ENCODE measurements around the gene SLC26A1. TPM values are rescaled to one million over a fixed set of nuclear protein-coding genes. Genes with fewer than 3 reads are reported as not detected.

SLC26A1 gene
- total RNA-seq, 6 experiments from 2014 or later, result 0.16 to 0.38 (median 0.19) TPM; not detected in 3

- peaks cover 6% of the 10 kb centered on the region for H3K27me3 Mint-ChIP-seq (ENCODE audit: insufficient read depth)
- H3K9me3 Mint-ChIP-seq, result no peaks in the 10 kb centered on the region
- DNase-seq, result no peak
- TF ChIP-seq, protein P1, sequence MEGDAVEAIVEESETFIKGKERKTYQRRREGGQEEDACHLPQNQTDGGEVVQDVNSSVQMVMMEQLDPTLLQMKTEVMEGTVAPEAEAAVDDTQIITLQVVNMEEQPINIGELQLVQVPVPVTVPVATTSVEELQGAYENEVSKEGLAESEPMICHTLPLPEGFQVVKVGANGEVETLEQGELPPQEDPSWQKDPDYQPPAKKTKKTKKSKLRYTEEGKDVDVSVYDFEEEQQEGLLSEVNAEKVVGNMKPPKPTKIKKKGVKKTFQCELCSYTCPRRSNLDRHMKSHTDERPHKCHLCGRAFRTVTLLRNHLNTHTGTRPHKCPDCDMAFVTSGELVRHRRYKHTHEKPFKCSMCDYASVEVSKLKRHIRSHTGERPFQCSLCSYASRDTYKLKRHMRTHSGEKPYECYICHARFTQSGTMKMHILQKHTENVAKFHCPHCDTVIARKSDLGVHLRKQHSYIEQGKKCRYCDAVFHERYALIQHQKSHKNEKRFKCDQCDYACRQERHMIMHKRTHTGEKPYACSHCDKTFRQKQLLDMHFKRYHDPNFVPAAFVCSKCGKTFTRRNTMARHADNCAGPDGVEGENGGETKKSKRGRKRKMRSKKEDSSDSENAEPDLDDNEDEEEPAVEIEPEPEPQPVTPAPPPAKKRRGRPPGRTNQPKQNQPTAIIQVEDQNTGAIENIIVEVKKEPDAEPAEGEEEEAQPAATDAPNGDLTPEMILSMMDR (IDR thresholded peaks at IDR 0.05), result no peak
- H3K36me3 Mint-ChIP-seq (ENCODE audit: low read depth), result peaks cover 7% of the 10 kb centered on the region; the same call in 1 of the 2 replicates
- no peaks in the 10 kb centered on the region for H3K4me1 Mint-ChIP-seq (ENCODE audit: low read depth)
- no peak overlapping the region for H3K27ac Mint-ChIP-seq
- no peak overlapping the region for H3K4me3 Mint-ChIP-seq
Observed at GRCh38 chr4:959338-960139, 33.7 kb downstream of the SLC26A1 start.

GRCh38 chr4:958696-959337 lies 34.4 kb downstream of the SLC26A1 start:
- Mint-ChIP-seq H3K27me3 (ENCODE audit: insufficient read depth) (peaks cover 6% of the 10 kb centered on the region), H3K4me3 (no peak overlapping the region), H3K27ac (no peak overlapping the region), H3K36me3 (ENCODE audit: low read depth) (peaks cover 8% of the 10 kb centered on the region; the same call in 1 of the 2 replicates), H3K4me1 (ENCODE audit: low read depth) (no peaks in the 10 kb centered on the region), H3K9me3 (no peaks in the 10 kb centered on the region)
- TF ChIP-seq, protein P1 (IDR thresholded peaks at IDR 0.05), result no peak
- DNase-seq, result no peak

GRCh38 chr4:958314-958665 lies 34.9 kb downstream of the SLC26A1 start:
- Mint-ChIP-seq H3K4me3 (no peak overlapping the region), H3K27ac (no peak overlapping the region), H3K9me3 (no peaks in the 10 kb centered on the region), H3K27me3 (ENCODE audit: insufficient read depth) (peaks cover 6% of the 10 kb centered on the region), H3K36me3 (ENCODE audit: low read depth) (peaks cover 8% of the 10 kb centered on the region; the same call in 1 of the 2 replicates), H3K4me1 (ENCODE audit: low read depth) (no peaks in the 10 kb centered on the region)
- no peak for DNase-seq
- TF ChIP-seq, protein P1 (IDR thresholded peaks at IDR 0.05), result no peak

DNA sequence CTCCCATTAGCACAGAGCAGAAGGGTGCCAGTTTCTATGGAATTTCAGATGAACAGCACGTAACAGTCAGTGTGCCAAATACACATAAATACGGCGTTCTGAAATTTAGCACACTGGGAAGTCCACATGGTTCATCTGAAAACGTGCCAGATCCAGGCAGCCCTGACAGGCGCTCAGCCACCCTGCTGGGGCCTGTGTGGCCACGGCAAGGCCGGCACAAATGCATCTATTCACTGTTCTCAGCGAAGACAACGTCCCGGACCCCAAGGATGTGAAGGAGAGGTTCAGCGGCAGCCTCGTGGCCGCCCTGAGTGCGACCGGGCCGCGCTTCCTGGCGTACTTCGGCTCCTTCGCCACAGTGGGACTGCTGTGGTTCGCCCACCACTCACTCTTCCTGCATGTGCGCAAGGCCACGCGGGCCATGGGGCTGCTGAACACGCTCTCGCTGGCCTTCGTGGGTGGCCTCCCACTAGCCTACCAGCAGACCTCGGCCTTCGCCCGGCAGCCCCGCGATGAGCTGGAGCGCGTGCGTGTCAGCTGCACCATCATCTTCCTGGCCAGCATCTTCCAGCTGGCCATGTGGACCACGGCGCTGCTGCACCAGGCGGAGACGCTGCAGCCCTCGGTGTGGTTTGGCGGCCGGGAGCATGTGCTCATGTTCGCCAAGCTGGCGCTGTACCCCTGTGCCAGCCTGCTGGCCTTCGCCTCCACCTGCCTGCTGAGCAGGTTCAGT lies 35.5 kb downstream of the SLC26A1 start:
- H3K4me3 Mint-ChIP-seq, result no peak overlapping the region
- TF ChIP-seq, protein P1 (IDR thresholded peaks at IDR 0.05), result no peak
- no peak overlapping the region for H3K27ac Mint-ChIP-seq
- peaks cover 8% of the 10 kb centered on the region; the same call in 1 of the 2 replicates for H3K36me3 Mint-ChIP-seq (ENCODE audit: low read depth)
- no peaks in the 10 kb centered on the region for H3K9me3 Mint-ChIP-seq
- H3K4me1 Mint-ChIP-seq (ENCODE audit: low read depth), result no peaks in the 10 kb centered on the region
- H3K27me3 Mint-ChIP-seq (ENCODE audit: insufficient read depth), result peaks cover 6% of the 10 kb centered on the region
- no peak for DNase-seq

DNA sequence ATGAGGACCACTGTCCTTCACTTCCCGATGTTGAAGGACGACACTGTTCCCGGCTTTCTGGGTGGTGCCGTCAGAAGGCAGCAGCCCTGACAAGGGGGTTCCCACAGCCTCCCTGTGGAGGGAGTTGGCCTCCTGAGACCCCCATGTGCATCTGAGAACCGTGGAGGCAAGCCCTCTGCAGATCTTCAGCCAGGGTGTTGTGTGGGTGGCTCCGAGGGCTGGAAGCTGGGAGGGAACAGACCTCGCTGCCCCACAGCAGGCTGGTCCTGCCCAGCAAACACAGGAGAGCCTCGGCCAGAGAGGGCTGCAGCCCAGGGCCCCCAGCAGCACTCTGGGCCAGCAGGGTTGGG lies 36.0 kb downstream of the SLC26A1 start:
- H3K27me3 Mint-ChIP-seq (ENCODE audit: insufficient read depth), result peaks cover 6% of the 10 kb centered on the region
- H3K36me3 Mint-ChIP-seq (ENCODE audit: low read depth), result peaks cover 8% of the 10 kb centered on the region; the same call in 1 of the 2 replicates
- no peak for DNase-seq
- TF ChIP-seq, protein P1 (IDR thresholded peaks at IDR 0.05), result no peak
- H3K9me3 Mint-ChIP-seq, result no peaks in the 10 kb centered on the region
- H3K4me3 Mint-ChIP-seq, result no peak overlapping the region
- H3K27ac Mint-ChIP-seq, result no peak overlapping the region
- H3K4me1 Mint-ChIP-seq (ENCODE audit: low read depth), result no peaks in the 10 kb centered on the region

All from HFFc6 (cell line).